ENCODE results near the gene FGF14. TPM values are rescaled to one million over a fixed set of nuclear protein-coding genes. Genes with fewer than 3 reads are reported as not detected.

FGF14 gene
- total RNA-seq, 1 experiment from 2014 or later, result 0.22 TPM

GRCh38 chr13:101757446-101758039, 644.3 kb downstream of the FGF14 start:
- Histone ChIP-seq H4K91ac (ENCODE audit: insufficient read length, low read depth, low read length) (no peak overlapping the region), H3K14ac (ENCODE audit: insufficient read depth, low read length) (no peak overlapping the region), H4K5ac (ENCODE audit: insufficient read length, low read depth, low read length) (no peak overlapping the region), H2AFZ (ENCODE audit: low read length) (no peak overlapping the region), H2BK20ac (ENCODE audit: low read depth, low read length, poor library complexity, severe bottlenecking) (no peak overlapping the region), H2AK5ac (ENCODE audit: insufficient read length, low read length) (no peak overlapping the region), H2BK120ac (ENCODE audit: low read depth, low read length, poor library complexity, severe bottlenecking) (no peak overlapping the region), H4K8ac (replicated peaks; ENCODE audit: insufficient read length, low read depth, low read length) (no peak overlapping the region), H3K4ac (ENCODE audit: low read depth, low read length) (no peak overlapping the region), H3K79me2 (ENCODE audit: insufficient read depth, low read length) (no peaks in the 10 kb centered on the region), H3K56ac (ENCODE audit: insufficient read length, low read depth, low read length) (no peak overlapping the region), H2BK15ac (ENCODE audit: low read depth, low read length) (no peak overlapping the region), H3K27me3 (ENCODE audit: insufficient read depth, low read length) (no peaks in the 10 kb centered on the region), H3K79me1 (ENCODE audit: insufficient read depth, low read depth, low read length, poor library complexity, severe bottlenecking) (no peaks in the 10 kb centered on the region), H3K9ac (ENCODE audit: extremely low read depth, insufficient read length, low read length) (no peak overlapping the region), H3K23me2 (ENCODE audit: insufficient read length, low read depth, low read length, poor library complexity, severe bottlenecking) (no peaks in the 10 kb centered on the region), H2BK5ac (ENCODE audit: insufficient read length, low read length) (no peak overlapping the region), H2BK12ac (ENCODE audit: insufficient read length, low read depth, low read length) (no peak overlapping the region), H3K9me3 (ENCODE audit: control insufficient read depth, low read depth, low read length) (no peaks in the 10 kb centered on the region), H4K20me1 (ENCODE audit: control insufficient read depth, insufficient read depth, insufficient read length) (no peaks in the 10 kb centered on the region), H3K23ac (ENCODE audit: insufficient read length, low read depth, low read length) (no peak overlapping the region), H3K27ac (ENCODE audit: insufficient read length, low read depth, low read length) (no peak overlapping the region), H3K4me2 (ENCODE audit: insufficient read depth, insufficient read length, low read length) (no peak overlapping the region), H3T11ph (ENCODE audit: low read length) (no peak overlapping the region), H3K18ac (ENCODE audit: insufficient read length, low read depth, low read length) (no peak overlapping the region), H3K4me1 (ENCODE audit: insufficient read depth, low read length) (peaks cover 8% of the 10 kb centered on the region)
- Mint-ChIP-seq H3K36me3 (ENCODE audit: insufficient read depth in 1 of 3, low read depth in 3 of 3) (no peaks in the 10 kb centered on the region), H3K9me3 (no peaks in the 10 kb centered on the region), H3K4me3 (no peak overlapping the region), H3K27ac (no peak overlapping the region), H3K4me1 (peaks cover 32 to 36% of the 10 kb centered on the region in 2 experiments), H3K27me3 (ENCODE audit: low read depth) (no peaks in the 10 kb centered on the region)
- WGBS (ENCODE audit: extremely low coverage, insufficient read length, low lambda C conversion rate), result no CpG with 5 or more reads among the region's 1 CpG
- DNase-seq, result no peak
- peak; percentile 69 for TF ChIP-seq CTCF (conservative IDR thresholded peaks at IDR 0.05)

Data from H9 (cell line).